OCI-LY1 (cell line): ENCODE results near the gene PHC3.

Experiments used
- H2AFZ ChIP-seq: fragments of 200-600 bp; sonication (generic), shearing (Covaris generic); 2 replicates; pipeline ENCODE4 v1.6.0; 2014; ENCODE audit warnings: antibody characterized with exemption, mild to moderate bottlenecking, low read length
- H3F3A ChIP-seq: fragments of 200-600 bp; sonication (generic), shearing (Covaris generic); 2 replicates; pipeline ENCODE4 v1.6.0; 2014; ENCODE audit warnings: mild to moderate bottlenecking, antibody characterized with exemption, low read length, moderate library complexity; ENCODE audit not compliant: insufficient read depth
- H3K27ac ChIP-seq: fragments of 200-600 bp; sonication (generic); 2 replicates; pipeline ENCODE4 v1.5.1; 2014; ENCODE audit warnings: low read length, mixed run types, mild to moderate bottlenecking, low read depth; ENCODE audit not compliant: poor library complexity, severe bottlenecking
- H3K27me3 ChIP-seq: fragments of 200-600 bp; sonication (generic); 2 replicates; pipeline ENCODE4 v1.6.0; 2014; ENCODE audit warnings: antibody characterized with exemption, mild to moderate bottlenecking, low read length, moderate library complexity; ENCODE audit not compliant: insufficient read depth
- H3K36me3 ChIP-seq: fragments of 200-600 bp; sonication (generic); 2 replicates; pipeline ENCODE4 v1.6.1; 2014; ENCODE audit warnings: mild to moderate bottlenecking, antibody characterized with exemption, low read length, moderate library complexity, mixed read lengths; ENCODE audit not compliant: insufficient read depth
- H3K4me1 ChIP-seq: fragments of 200-600 bp; sonication (generic); 2 replicates; pipeline ENCODE4 v1.5.1; 2014; ENCODE audit warnings: mild to moderate bottlenecking, low read length, moderate library complexity; ENCODE audit not compliant: insufficient read depth, severe bottlenecking
- H3K4me2 ChIP-seq: fragments of 200-600 bp; sonication (generic), shearing (Covaris generic); 2 replicates; pipeline ENCODE4 v1.6.1; 2014; ENCODE audit warnings: low read length
- H3K4me3 ChIP-seq: fragments of 200-600 bp; sonication (generic); 2 replicates; pipeline ENCODE4 v1.5.1; 2014; ENCODE audit warnings: low read length, low read depth, mild to moderate bottlenecking, mixed read lengths; ENCODE audit not compliant: poor library complexity, severe bottlenecking
- H3K79me2 ChIP-seq: fragments of 200-600 bp; shearing (Covaris generic); 2 replicates; pipeline ENCODE4 v1.6.1; 2016; ENCODE audit warnings: mixed run types, low read length, mixed read lengths; ENCODE audit not compliant: insufficient read depth
- H3K9ac ChIP-seq: fragments of 200-600 bp; sonication (generic), shearing (Covaris generic); 2 replicates; pipeline ENCODE4 v1.6.1; 2014; ENCODE audit warnings: mild to moderate bottlenecking, low read length, mixed read lengths
- H3K9me2 ChIP-seq: fragments of 200-600 bp; sonication (generic), shearing (Covaris generic); 2 replicates; pipeline ENCODE4 v1.6.1; 2014; ENCODE audit warnings: low read depth, mild to moderate bottlenecking, low read length, mixed read lengths
- H3K9me3 ChIP-seq: fragments of 200-600 bp; shearing (Covaris generic); 2 replicates; pipeline ENCODE4 v1.6.1; 2014; ENCODE audit warnings: low read length, mixed read lengths
- H4K20me1 ChIP-seq: fragments of 200-600 bp; sonication (generic), shearing (Covaris generic); 2 replicates; pipeline ENCODE4 v1.6.0; 2016; ENCODE audit warnings: mild to moderate bottlenecking, low read length; ENCODE audit not compliant: insufficient read depth
- CTCF ChIP-seq: fragments of 200-600 bp; sonication (generic), shearing (Covaris generic); IDR thresholded peaks from 2 replicates; pipeline ENCODE4 v1.5.1; 2017; ENCODE audit warnings: mild to moderate bottlenecking, antibody characterized with exemption, low read length, moderate library complexity, mixed read lengths
- EZH2 ChIP-seq: fragments of 200-600 bp; sonication (generic), shearing (Covaris generic); IDR thresholded peaks from 2 replicates; pipeline ENCODE4 v1.8.0; 2017; ENCODE audit warnings: borderline replicate concordance, mixed run types, mild to moderate bottlenecking, antibody characterized with exemption, low read length, moderate library complexity, mixed read lengths

PHC3 gene

GRCh38 chr3:170096342-170096741, 85.2 kb downstream of the PHC3 start:
- Histone ChIP-seq H3K4me3 (no peak overlapping the region), H3K9me2 (no peaks in the 10 kb centered on the region), H3F3A (no peaks in the 10 kb centered on the region), H3K9ac (no peak overlapping the region), H3K27ac (no peak overlapping the region), H3K4me2 (no peak overlapping the region), H2AFZ (no peak overlapping the region), H3K4me1 (no peaks in the 10 kb centered on the region), H4K20me1 (no peaks in the 10 kb centered on the region), H3K9me3 (no peaks in the 10 kb centered on the region), H3K36me3 (peaks cover 99% of the 10 kb centered on the region), H3K79me2 (no peaks in the 10 kb centered on the region), H3K27me3 (no peaks in the 10 kb centered on the region)
- no peak for TF ChIP-seq CTCF
- TF ChIP-seq EZH2 = no peak

GRCh38 chr3:170095771-170096170, 85.8 kb downstream of the PHC3 start:
- Histone ChIP-seq H3K4me3 (no peak overlapping the region), H4K20me1 (no peaks in the 10 kb centered on the region), H3K9ac (no peak overlapping the region), H3K4me1 (no peaks in the 10 kb centered on the region), H2AFZ (no peak overlapping the region), H3F3A (no peaks in the 10 kb centered on the region), H3K9me2 (no peaks in the 10 kb centered on the region), H3K27me3 (no peaks in the 10 kb centered on the region), H3K79me2 (no peaks in the 10 kb centered on the region), H3K36me3 (peaks cover 99% of the 10 kb centered on the region), H3K4me2 (no peak overlapping the region), H3K9me3 (no peaks in the 10 kb centered on the region), H3K27ac (no peak overlapping the region)
- TF ChIP-seq CTCF (no peak), EZH2 (no peak)

GRCh38 chr3:170092907-170093306, 88.6 kb downstream of the PHC3 start:
- Histone ChIP-seq H3K4me1 (no peaks in the 10 kb centered on the region), H3K27me3 (no peaks in the 10 kb centered on the region), H3K9me3 (no peaks in the 10 kb centered on the region), H3F3A (no peaks in the 10 kb centered on the region; the same call in 1 of the 2 replicates), H3K27ac (no peak overlapping the region), H3K79me2 (no peaks in the 10 kb centered on the region), H4K20me1 (no peaks in the 10 kb centered on the region), H3K4me3 (no peak overlapping the region), H3K36me3 (peaks cover 90% of the 10 kb centered on the region), H3K4me2 (no peak overlapping the region), H2AFZ (no peak overlapping the region), H3K9ac (no peak overlapping the region), H3K9me2 (no peaks in the 10 kb centered on the region)
- TF ChIP-seq CTCF = no peak
- TF ChIP-seq EZH2 = no peak
